GM19193 (cell line): Measurements from ENCODE around the gene WDR83.

Source experiments
- POLR2A ChIP-seq: IDR thresholded peaks from 4 replicates; pipeline ENCODE4 v1.6.1; 2011; ENCODE audit not compliant: insufficient read depth, insufficient read length; ENCODE audit errors: extremely low read depth

Gene WDR83

GRCh38 chr19:12666265-12667048 lies at the start of gene WDR83, which contains the start of gene MAN2B1:
Gene WDR83, plus strand, starts transcription at chr19:12666807. Its CDS starts 2,984 bp downstream, at chr19:12669791.
Gene MAN2B1, minus strand, starts transcription at chr19:12666742. Its CDS starts 41 bp downstream, at chr19:12666701.
- TF ChIP-seq POLR2A = peak; percentile 83

GRCh38 chr19:12617646-12618045 lies 49.0 kb upstream of the WDR83 start:
- TF ChIP-seq POLR2A = no peak

- TF ChIP-seq POLR2A = no peak
Observed at GRCh38 chr19:12623361-12624031, 43.1 kb upstream of the WDR83 start.

GRCh38 chr19:12626958-12627357 lies 39.6 kb upstream of the WDR83 start:
- no peak for TF ChIP-seq POLR2A

- TF ChIP-seq POLR2A = no peak
Observed at GRCh38 chr19:12628040-12629022, 38.3 kb upstream of the WDR83 start.

- no peak for TF ChIP-seq POLR2A
Observed at GRCh38 chr19:12629215-12629614, 37.4 kb upstream of the WDR83 start.

- no peak for TF ChIP-seq POLR2A
Observed at GRCh38 chr19:12636631-12637030, 30.0 kb upstream of the WDR83 start.

GRCh38 chr19:12638611-12639182 lies 27.9 kb upstream of the WDR83 start:
- TF ChIP-seq POLR2A = no peak

- no peak for TF ChIP-seq POLR2A
Observed at GRCh38 chr19:12639901-12640613, 26.6 kb upstream of the WDR83 start.

- TF ChIP-seq POLR2A = no peak
Observed at GRCh38 chr19:12641456-12641855, 25.2 kb upstream of the WDR83 start.

GRCh38 chr19:12642506-12642905 lies 24.1 kb upstream of the WDR83 start:
- no peak for TF ChIP-seq POLR2A

GRCh38 chr19:12646551-12646950 lies 20.1 kb upstream of the WDR83 start:
- TF ChIP-seq POLR2A = no peak

- no peak for TF ChIP-seq POLR2A
Observed at GRCh38 chr19:12647047-12647446, 19.6 kb upstream of the WDR83 start.
